ENCODE results near the gene KCNIP3.
"Not testable (repeated sequence)": the region's sequence is repeated elsewhere in the genome, so short reads cannot be mapped to it uniquely, and the experiment has no call there.

The KCNIP3 gene

GRCh38 chr2:95296880-95297487 lies at the start of gene KCNIP3:
TSS of gene KCNIP3 (plus strand) at chr2:95297347. CDS start at chr2:95297439, 92 bp downstream.
- no peak for DNase-seq

- DNase-seq, result no peak
These were observed 38.9 kb upstream of the KCNIP3 start for GRCh38 chr2:95258271-95258670.

- DNase-seq, result no peak
These were observed 36.8 kb upstream of the KCNIP3 start for GRCh38 chr2:95260028-95261023.

- no peak for DNase-seq
These were observed 35.5 kb upstream of the KCNIP3 start for GRCh38 chr2:95261602-95262001.

GRCh38 chr2:95262896-95263542 lies 34.1 kb upstream of the KCNIP3 start:
- DNase-seq, result no peak

- no peak for DNase-seq
These were observed 32.5 kb upstream of the KCNIP3 start for GRCh38 chr2:95264624-95265023.

GRCh38 chr2:95265182-95265581 lies 32.0 kb upstream of the KCNIP3 start:
- no peak for DNase-seq

- no peak for DNase-seq
These were observed 30.2 kb upstream of the KCNIP3 start for GRCh38 chr2:95266781-95267430.

- DNase-seq, result no peak
These were observed 29.5 kb upstream of the KCNIP3 start for GRCh38 chr2:95267458-95268210.

- no peak for DNase-seq
These were observed 28.7 kb upstream of the KCNIP3 start for GRCh38 chr2:95268211-95269035.

GRCh38 chr2:95269036-95269680 lies 28.0 kb upstream of the KCNIP3 start:
- no peak for DNase-seq

GRCh38 chr2:95269745-95270144 lies 27.4 kb upstream of the KCNIP3 start:
- DNase-seq, result not testable (repeated sequence)

- no peak for DNase-seq
These were observed 26.5 kb upstream of the KCNIP3 start for GRCh38 chr2:95270541-95271081.

- DNase-seq, result no peak
These were observed 25.7 kb upstream of the KCNIP3 start for GRCh38 chr2:95271381-95271971.

GRCh38 chr2:95272299-95272751 lies 24.8 kb upstream of the KCNIP3 start:
- no peak for DNase-seq

GRCh38 chr2:95272781-95273180 lies 24.4 kb upstream of the KCNIP3 start:
- DNase-seq, result no peak

GRCh38 chr2:95273566-95274290 lies 23.4 kb upstream of the KCNIP3 start:
- no peak for DNase-seq

- no peak for DNase-seq
These were observed 22.6 kb upstream of the KCNIP3 start, which contains the start of gene PROM2 for GRCh38 chr2:95274291-95275150. TSS of gene PROM2 (plus strand) at chr2:95274449. CDS start at chr2:95274586, 137 bp downstream.
